DOHH2 (cell line): Measurements from ENCODE around the gene SEZ6.

Experiments used
- CTCF ChIP-seq: fragments of 200-600 bp; sonication (generic); IDR thresholded peaks from one replicate; pipeline ENCODE4 v1.5.1; 2014; ENCODE audit warnings: antibody characterized with exemption, mild to moderate bottlenecking, low read depth, low read length; ENCODE audit not compliant: poor library complexity, severe bottlenecking
- EZH2phosphoT487 ChIP-seq: fragments of 200-600 bp; sonication (generic); IDR thresholded peaks from 2 replicates; pipeline ENCODE4 v1.6.1; 2017; ENCODE audit warnings: borderline replicate concordance, mild to moderate bottlenecking, antibody characterized with exemption, low read length, moderate library complexity, mixed read lengths

DNA sequence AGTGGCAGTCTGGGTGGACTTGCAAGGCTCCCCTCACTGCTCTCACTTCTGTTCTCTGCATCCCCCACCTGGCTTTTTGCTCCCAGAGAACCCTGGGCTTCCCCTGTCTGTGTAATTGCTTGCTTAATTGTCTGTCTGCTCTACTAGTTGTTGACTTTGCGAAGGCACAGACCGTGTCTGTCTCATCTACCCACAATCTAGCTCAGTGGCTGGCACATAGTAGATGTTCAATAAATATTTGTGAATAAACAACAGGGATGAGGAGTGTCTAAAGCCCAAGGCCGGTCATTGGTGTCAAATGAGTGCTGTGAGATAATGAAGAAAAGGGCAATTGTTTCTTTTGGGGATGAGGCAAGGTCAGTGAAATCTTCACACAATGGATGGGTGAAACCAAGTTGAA is 2.8 kb upstream of the SEZ6 start:
- TF ChIP-seq CTCF (no peak), EZH2phosphoT487 (no peak)
